CD14-positive monocyte (primary cell): ENCODE data around the gene ZC2HC1C. TPM values are rescaled to one million over a fixed set of nuclear protein-coding genes. Genes with fewer than 3 reads are reported as not detected.

ENCODE experiments used
- DNase-seq, 3 donors: peaks; one replicate each; pipeline ENCODE4 v3.0.0-alpha.2; 2011 to 2022
- H2AFZ ChIP-seq: 2 replicates; pipeline ENCODE4 v1.6.0; 2012; ENCODE audit warnings: mild to moderate bottlenecking, low read depth, low read length, inconsistent platforms; ENCODE audit not compliant: insufficient read depth, poor library complexity, severe bottlenecking
- H3K27ac ChIP-seq, 2 donors: 1 replicate in 1 of 2; 2 replicates in 1 of 2; pipeline ENCODE4 v1.5.1; 2012 to 2013; ENCODE audit warnings: low read length in 2 of 2, control low read depth in 1 of 2, inconsistent platforms in 1 of 2, low read depth in 1 of 2, mild to moderate bottlenecking in 1 of 2
- H3K27me3 ChIP-seq, 2 donors: one replicate each; pipeline versions ENCODE4 v1.6.0 to v1.6.1; 2011 to 2013; ENCODE audit warnings: low read length in 2 of 2; ENCODE audit not compliant: control insufficient read depth in 2 of 2, insufficient read depth in 2 of 2
- H3K36me3 ChIP-seq, 2 donors: replicated peaks in 1 of 2; 1 replicate in 1 of 2; 2 replicates in 1 of 2; pipeline versions ENCODE4 v1.5.1 to v1.6.1; 2012 to 2013; ENCODE audit warnings: low read length in 2 of 2, control low read depth in 1 of 2, inconsistent platforms in 1 of 2, mild to moderate bottlenecking in 1 of 2; ENCODE audit not compliant: insufficient read depth in 2 of 2, control insufficient read depth in 1 of 2
- H3K4me1 ChIP-seq, 2 donors: 1 replicate in 1 of 2; 2 replicates in 1 of 2; pipeline versions ENCODE4 v1.5.1 to v1.6.1; 2012 to 2013; ENCODE audit warnings: low read length in 2 of 2, control low read depth in 1 of 2, inconsistent platforms in 1 of 2, mild to moderate bottlenecking in 1 of 2, moderate library complexity in 1 of 2; ENCODE audit not compliant: insufficient read depth in 2 of 2, control insufficient read depth in 1 of 2
- H3K4me2 ChIP-seq: replicated peaks from 2 replicates; pipeline ENCODE3; 2012; ENCODE audit warnings: low read length, moderate library complexity, mild to moderate bottlenecking; ENCODE audit not compliant: poor library complexity, severe bottlenecking; ENCODE audit errors: extremely low read depth
- H3K4me3 ChIP-seq, 3 experiments: fragments of 200-600 bp in 1 of 3; sonication (generic) in 1 of 3; replicated peaks in 1 of 3; 1 replicate in 2 of 3; 2 replicates in 1 of 3; pipeline ENCODE4 v1.5.1; 2011 to 2013; ENCODE audit warnings: low read length in 3 of 3, mild to moderate bottlenecking in 3 of 3, control low read depth in 2 of 3, low read depth in 2 of 3, inconsistent platforms in 1 of 3, moderate library complexity in 1 of 3
- H3K79me2 ChIP-seq: 2 replicates; pipeline ENCODE4 v1.6.0; 2012; ENCODE audit warnings: mild to moderate bottlenecking, control low read depth, inconsistent platforms, low read length, moderate library complexity; ENCODE audit not compliant: insufficient read depth
- H3K9ac ChIP-seq: 2 replicates; pipeline ENCODE4 v1.6.0; 2017; ENCODE audit warnings: low read length, mild to moderate bottlenecking; ENCODE audit not compliant: insufficient read depth, poor library complexity, severe bottlenecking
- H3K9me3 ChIP-seq, 2 donors: replicated peaks in 1 of 2; 1 replicate in 1 of 2; 2 replicates in 1 of 2; pipeline versions ENCODE4 v1.5.1 to v1.6.1; 2012 to 2013; ENCODE audit warnings: low read length in 2 of 2, control low read depth in 1 of 2; ENCODE audit not compliant: control insufficient read depth in 1 of 2, insufficient read depth in 1 of 2
- H4K20me1 ChIP-seq: 2 replicates; pipeline ENCODE4 v1.6.0; 2012; ENCODE audit warnings: mild to moderate bottlenecking, low read length, control low read depth, moderate library complexity; ENCODE audit not compliant: insufficient read depth
- H3K27ac Mint-ChIP-seq, 7 donors: one replicate each; pipeline ENCODE4 v1.8.0; 2020; ENCODE audit warnings: mild to moderate bottlenecking in 7 of 7, mixed read lengths in 7 of 7, moderate library complexity in 6 of 7, inconsistent platforms in 2 of 7
- H3K27me3 Mint-ChIP-seq, 3 donors: one replicate each; pipeline ENCODE4 v1.8.0; 2021 to 2022; ENCODE audit warnings: low read depth in 3 of 3, mild to moderate bottlenecking in 3 of 3, mixed read lengths in 3 of 3, moderate library complexity in 3 of 3, inconsistent platforms in 1 of 3
- H3K36me3 Mint-ChIP-seq, 2 donors: one replicate each; pipeline ENCODE4 v1.8.0; 2020; ENCODE audit warnings: mixed read lengths in 2 of 2, inconsistent platforms in 1 of 2, mild to moderate bottlenecking in 1 of 2
- H3K4me1 Mint-ChIP-seq: one replicate; pipeline ENCODE4 v1.8.0; 2020; ENCODE audit warnings: mild to moderate bottlenecking, mixed read lengths
- H3K4me3 Mint-ChIP-seq, 2 donors: one replicate each; pipeline ENCODE4 v1.8.0; 2020; ENCODE audit warnings: mild to moderate bottlenecking in 2 of 2, mixed read lengths in 2 of 2, moderate library complexity in 1 of 2
- H3K9me3 Mint-ChIP-seq, 7 donors: one replicate each; pipeline ENCODE4 v1.8.0; 2020 to 2022; ENCODE audit warnings: mixed read lengths in 7 of 7, mild to moderate bottlenecking in 6 of 7, moderate library complexity in 6 of 7, inconsistent platforms in 2 of 7
- WGBS: methylation state at CpG from one replicate; pipeline ENCODE4 v1.1.5; 2013; ENCODE audit warnings: missing lambda C conversion rate; ENCODE audit not compliant: insufficient coverage; 5-methylcytosine and 5-hydroxymethylcytosine counted together
- intact Hi-C, 2 donors: fragments of 100-400 bp; cut with micrococcal nuclease; formaldehyde crosslinking; loops; one replicate each; pipeline versions ENCODE4 v1.15.0 to v1.15.1; 2023
- polyA plus RNA-seq, 3 donors: library from polyadenylated mRNA; depleted of rRNA in 1 of 3; unstranded in 2 of 3; stranded (reverse) in 1 of 3; fragments of 300-500 nt in 2 of 3; fragments of >200 nt in 1 of 3; fragmentation: Illumina TruSeq in 2 of 3; gene quantifications; 1 replicate in 2 of 3; 2 replicates in 1 of 3; pipeline ENCODE4 v1.2.3, GENCODE V29; 2012 to 2021
- TF ChIP-seq, protein P1 (sequence below): fragments of 200-600 bp; IDR thresholded peaks from one replicate; pipeline ENCODE4 v1.8.0; 2022; ENCODE audit warnings: antibody characterized with exemption, mild to moderate bottlenecking

Gene ZC2HC1C
- polyA plus RNA-seq, 3 donors: 0.08 TPM; not detected in 2

DNA sequence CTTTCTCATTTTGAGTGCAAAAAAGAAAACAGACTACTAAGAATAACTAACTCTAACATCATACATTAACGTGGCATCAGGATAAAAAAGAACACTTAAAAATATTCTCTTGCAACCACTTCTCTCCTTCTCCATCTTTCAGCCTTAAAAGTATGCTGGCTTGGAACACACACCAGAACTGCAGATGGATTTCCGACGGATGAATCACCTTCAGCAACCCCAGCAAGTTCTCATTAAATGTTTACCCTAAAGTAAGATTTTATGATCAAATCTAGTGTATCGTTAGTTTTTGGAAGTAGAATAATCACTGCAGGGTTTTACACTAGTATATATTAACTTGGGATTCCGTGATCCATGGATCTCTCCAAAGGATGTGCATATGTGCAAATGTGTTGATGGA lies 56.2 kb downstream of the ZC2HC1C start:
- H3K4me1 Mint-ChIP-seq: peaks cover 61% of the 10 kb centered on the region
- peak in 2 of 3 donors; percentile 72 to 80 for DNase-seq
- Histone ChIP-seq H3K27me3 (no peaks in the 10 kb centered on the region), H3K9me3 (no peaks in the 10 kb centered on the region), H3K9ac (no peak overlapping the region), H3K4me3 (peak overlapping the region in 2 of 3 experiments; percentile 62 to 78), H3K4me1 (peaks cover 58 to 66% of the 10 kb centered on the region in 2 donors), H3K79me2 (peaks cover 74% of the 10 kb centered on the region), H3K4me2 (peak overlapping the region; percentile 86), H3K36me3 (peaks cover 0 to under 1% of the 10 kb centered on the region in 2 donors), H3K27ac (peak overlapping the region; percentile 91 to 97), H2AFZ (no peak overlapping the region), H4K20me1 (no peaks in the 10 kb centered on the region)
- TF ChIP-seq, protein P1, sequence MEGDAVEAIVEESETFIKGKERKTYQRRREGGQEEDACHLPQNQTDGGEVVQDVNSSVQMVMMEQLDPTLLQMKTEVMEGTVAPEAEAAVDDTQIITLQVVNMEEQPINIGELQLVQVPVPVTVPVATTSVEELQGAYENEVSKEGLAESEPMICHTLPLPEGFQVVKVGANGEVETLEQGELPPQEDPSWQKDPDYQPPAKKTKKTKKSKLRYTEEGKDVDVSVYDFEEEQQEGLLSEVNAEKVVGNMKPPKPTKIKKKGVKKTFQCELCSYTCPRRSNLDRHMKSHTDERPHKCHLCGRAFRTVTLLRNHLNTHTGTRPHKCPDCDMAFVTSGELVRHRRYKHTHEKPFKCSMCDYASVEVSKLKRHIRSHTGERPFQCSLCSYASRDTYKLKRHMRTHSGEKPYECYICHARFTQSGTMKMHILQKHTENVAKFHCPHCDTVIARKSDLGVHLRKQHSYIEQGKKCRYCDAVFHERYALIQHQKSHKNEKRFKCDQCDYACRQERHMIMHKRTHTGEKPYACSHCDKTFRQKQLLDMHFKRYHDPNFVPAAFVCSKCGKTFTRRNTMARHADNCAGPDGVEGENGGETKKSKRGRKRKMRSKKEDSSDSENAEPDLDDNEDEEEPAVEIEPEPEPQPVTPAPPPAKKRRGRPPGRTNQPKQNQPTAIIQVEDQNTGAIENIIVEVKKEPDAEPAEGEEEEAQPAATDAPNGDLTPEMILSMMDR: no peak
- H3K27me3 Mint-ChIP-seq: peaks cover 0 to 1% (median 0%) of the 10 kb centered on the region in 3 donors
- H3K9me3 Mint-ChIP-seq: no peaks in the 10 kb centered on the region
- H3K27ac Mint-ChIP-seq: peak overlapping the region; percentile 97 to 99 (median 98)
- H3K4me3 Mint-ChIP-seq: peak overlapping the region; percentile 24 to 82
- H3K36me3 Mint-ChIP-seq: peaks cover 4 to 21% of the 10 kb centered on the region in 2 donors
- WGBS: no CpG with 5 or more reads among the region's 5 CpGs
- intact Hi-C loops: loop anchor here in 1 of 2 donors (10.0 kb wide), 1 partner anchor 299 kb away; the partner anchor contains the start of gene JDP2

DNA sequence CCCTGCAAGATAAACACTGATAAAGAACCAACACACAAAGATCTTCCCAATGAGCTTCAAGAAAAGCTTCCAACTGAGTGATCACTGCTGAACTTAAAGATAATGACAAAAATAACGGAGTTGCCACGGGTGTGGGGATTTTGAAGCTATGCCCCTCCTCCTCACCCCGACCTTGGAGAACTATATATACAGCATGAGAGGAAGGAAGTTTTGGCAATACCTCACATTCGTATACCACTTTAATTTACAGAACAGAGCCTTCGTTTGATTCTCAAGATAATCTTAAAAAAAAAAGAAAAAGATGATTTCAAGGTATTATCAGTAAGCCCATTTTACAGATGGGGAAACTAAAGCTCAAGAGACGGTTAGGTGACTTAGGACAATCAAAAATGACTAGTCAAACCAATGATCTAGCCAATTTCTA lies 56.7 kb downstream of the ZC2HC1C start:
- Histone ChIP-seq H3K4me3 (peak overlapping the region; percentile 61 to 78 (median 62)), H3K36me3 (peaks cover 0 to 2% of the 10 kb centered on the region in 2 donors), H4K20me1 (no peaks in the 10 kb centered on the region), H3K9ac (peak overlapping the region; percentile 88), H3K4me2 (peak overlapping the region; percentile 86), H3K79me2 (peaks cover 78% of the 10 kb centered on the region), H3K4me1 (peaks cover 54 to 61% of the 10 kb centered on the region in 2 donors), H3K27me3 (no peaks in the 10 kb centered on the region), H2AFZ (peak overlapping the region; percentile 94), H3K27ac (peak overlapping the region; percentile 91 to 97), H3K9me3 (no peaks in the 10 kb centered on the region)
- Mint-ChIP-seq H3K36me3 (peaks cover 6 to 24% of the 10 kb centered on the region in 2 donors), H3K27ac (peak overlapping the region; percentile 97 to 99 (median 98)), H3K27me3 (peaks cover 0 to 1% (median 0%) of the 10 kb centered on the region in 3 donors), H3K4me1 (peaks cover 56% of the 10 kb centered on the region), H3K4me3 (peak overlapping the region; percentile 82 to 95), H3K9me3 (no peaks in the 10 kb centered on the region)
- TF ChIP-seq, protein P1: no peak
- intact Hi-C loops: loop anchor here in 1 of 2 donors (10.0 kb wide), 1 partner anchor 299 kb away; the partner anchor contains the start of gene JDP2
- WGBS: no CpG with 5 or more reads among the region's 6 CpGs
- DNase-seq: peak; percentile 45 to 72 (median 48)
